NCI-H524 treated with DMSO at 0.1 percent for 48 hours (cell line): ENCODE results near the gene CBFA2T3.
"Not testable (repeated sequence)": the region's sequence is repeated elsewhere in the genome, so short reads cannot be mapped to it uniquely, and the experiment has no call there.

Source experiments
- DNase-seq: peaks from one replicate; lab custom pipeline; 2025; lab: John Stamatoyannopoulos, UW

Gene CBFA2T3

GRCh38 chr16:88977018-88977811, at the start of gene CBFA2T3:
CBFA2T3 (minus strand) TSS chr16:88977207; CDS start chr16:88976807, 400 bp downstream.
- DNase-seq = no peak

GRCh38 chr16:89026121-89026612, 49.2 kb upstream of the CBFA2T3 start:
- no peak for DNase-seq

- DNase-seq = no peak
Measured at GRCh38 chr16:89025636-89026035, 48.6 kb upstream of the CBFA2T3 start.

GRCh38 chr16:89024546-89025060, 47.6 kb upstream of the CBFA2T3 start:
- peak; percentile 77 for DNase-seq

GRCh38 chr16:89023621-89024511, 46.9 kb upstream of the CBFA2T3 start:
- DNase-seq = peak; percentile 66

- no peak for DNase-seq
Measured at GRCh38 chr16:89023151-89023551, 46.1 kb upstream of the CBFA2T3 start.

GRCh38 chr16:89022051-89022836, 45.2 kb upstream of the CBFA2T3 start:
- no peak for DNase-seq

GRCh38 chr16:89020925-89021595, 44.1 kb upstream of the CBFA2T3 start:
- no peak for DNase-seq

- no peak for DNase-seq
Measured at GRCh38 chr16:89020068-89020924, 43.3 kb upstream of the CBFA2T3 start.

GRCh38 chr16:89019511-89019910, 42.5 kb upstream of the CBFA2T3 start:
- DNase-seq = no peak

- DNase-seq = no peak
Measured at GRCh38 chr16:89018282-89019158, 41.5 kb upstream of the CBFA2T3 start.

GRCh38 chr16:89017543-89018281, 40.7 kb upstream of the CBFA2T3 start:
- no peak for DNase-seq

- DNase-seq = not testable (repeated sequence)
Measured at GRCh38 chr16:89016561-89016960, 39.6 kb upstream of the CBFA2T3 start.

GRCh38 chr16:89015271-89015859, 38.4 kb upstream of the CBFA2T3 start:
- no peak for DNase-seq

GRCh38 chr16:89014403-89015230, 37.6 kb upstream of the CBFA2T3 start:
- DNase-seq = no peak

- no peak for DNase-seq
Measured at GRCh38 chr16:89013692-89014402, 36.8 kb upstream of the CBFA2T3 start.
